Endometrial microvascular endothelial cells (primary cell): ENCODE data around the gene XIRP2. TPM values are rescaled to one million over a fixed set of nuclear protein-coding genes. Genes with fewer than 3 reads are reported as not detected.

Experiments used
- in situ Hi-C: cut with HindIII; loops from 2 replicates; pipeline ENCODE4 v1.10.0; 2017; ENCODE audit warnings: low sequenced_read_pairs, low pct_unique_long_range_greater_than_20kb; ENCODE audit errors: inconsistent ontology term
- total RNA-seq: library from RNA; depleted of rRNA; stranded (reverse); fragments of >200 nt; gene quantifications from one replicate; pipeline ENCODE4 v1.2.3, GENCODE V29; 2015; ENCODE audit errors: inconsistent ontology term

The XIRP2 gene
- total RNA-seq, 1 donor from 2014 or later: not detected

GRCh38 chr2:167122389-167122788 is 234.1 kb downstream of the XIRP2 start:
- in situ Hi-C loops: no loop called here

DNA sequence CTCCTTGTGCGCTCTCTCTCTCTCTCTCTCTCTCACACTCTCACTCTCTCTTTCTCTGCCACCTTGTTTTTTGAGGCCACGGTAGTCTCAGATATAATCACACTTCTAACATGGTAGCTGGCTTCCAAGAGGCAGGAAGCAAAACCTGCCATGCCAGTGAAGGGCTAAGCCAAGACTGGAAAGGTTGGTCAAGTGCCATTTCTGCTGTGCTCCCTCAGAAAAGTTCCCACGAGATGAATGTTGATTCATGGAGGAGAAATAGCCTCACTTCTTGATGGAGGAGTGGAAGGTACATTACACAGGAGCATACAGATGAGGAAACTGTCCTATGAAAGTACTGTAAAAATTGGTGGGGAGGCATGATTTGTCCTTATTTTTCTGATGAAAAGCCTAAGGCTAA is 237.9 kb downstream of the XIRP2 start:
- in situ Hi-C loops: no loop called here

DNA sequence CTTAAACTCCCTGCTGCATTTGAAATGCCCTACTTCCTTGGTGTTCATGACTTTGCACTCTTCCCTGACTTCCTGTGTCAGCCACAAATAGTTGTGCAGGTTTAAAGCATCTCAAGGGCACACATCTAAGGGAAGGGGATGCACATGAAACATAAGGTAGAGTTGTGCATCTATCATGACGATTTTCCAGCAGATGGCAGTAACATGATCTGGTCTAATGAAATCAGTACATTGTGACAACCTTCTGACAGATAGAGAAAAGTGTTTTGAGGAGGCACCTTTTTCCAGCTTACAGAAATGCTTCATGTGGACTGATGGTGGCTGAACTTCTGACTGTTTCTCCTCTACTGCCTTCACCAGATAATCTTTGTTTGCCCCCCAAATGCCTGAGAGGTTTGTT is 238.9 kb downstream of the XIRP2 start:
- in situ Hi-C loops: no loop called here

- in situ Hi-C loops: no loop called here
Observed at GRCh38 chr2:167128130-167128529, 239.8 kb downstream of the XIRP2 start.

DNA sequence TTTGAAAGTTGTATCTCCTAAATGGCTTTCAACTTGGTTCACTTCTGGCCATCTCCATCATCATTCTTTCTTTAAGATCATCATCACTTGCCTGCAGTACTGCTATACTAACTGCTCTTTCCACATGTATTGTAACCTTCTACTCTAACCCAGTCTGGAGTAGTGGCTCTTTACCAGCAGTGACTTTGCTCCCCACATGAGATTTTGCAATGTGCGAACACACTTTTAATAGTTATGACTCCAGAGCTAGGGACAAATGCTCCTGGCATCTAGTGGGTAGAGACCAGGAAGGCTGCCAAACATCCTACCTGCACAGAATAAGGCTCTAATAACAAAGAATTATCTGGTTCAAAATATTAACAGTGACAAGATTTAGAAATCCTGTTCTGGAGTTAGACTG is 243.8 kb downstream of the XIRP2 start:
- in situ Hi-C loops: no loop called here

GRCh38 chr2:167132906-167133555 is 244.8 kb downstream of the XIRP2 start:
- in situ Hi-C loops: no loop called here

DNA sequence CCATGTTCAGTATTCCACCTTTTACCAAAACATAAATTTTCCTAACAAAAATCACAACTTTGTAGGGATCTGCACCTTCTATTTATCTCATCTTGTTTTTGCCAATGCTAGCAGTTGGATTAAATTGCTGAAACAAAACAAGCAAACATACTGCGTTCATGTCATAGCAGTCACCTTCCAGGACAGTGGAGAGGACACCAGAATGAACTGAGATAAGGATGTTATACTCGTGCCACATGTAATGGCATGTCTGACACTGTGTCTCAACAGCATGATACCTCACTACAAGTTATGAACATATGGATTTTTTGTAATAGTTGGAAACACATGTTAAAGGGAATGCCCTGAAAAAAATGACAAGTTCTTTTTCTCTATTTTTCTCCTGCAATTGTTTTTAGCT is 245.3 kb downstream of the XIRP2 start:
- in situ Hi-C loops: no loop called here

DNA sequence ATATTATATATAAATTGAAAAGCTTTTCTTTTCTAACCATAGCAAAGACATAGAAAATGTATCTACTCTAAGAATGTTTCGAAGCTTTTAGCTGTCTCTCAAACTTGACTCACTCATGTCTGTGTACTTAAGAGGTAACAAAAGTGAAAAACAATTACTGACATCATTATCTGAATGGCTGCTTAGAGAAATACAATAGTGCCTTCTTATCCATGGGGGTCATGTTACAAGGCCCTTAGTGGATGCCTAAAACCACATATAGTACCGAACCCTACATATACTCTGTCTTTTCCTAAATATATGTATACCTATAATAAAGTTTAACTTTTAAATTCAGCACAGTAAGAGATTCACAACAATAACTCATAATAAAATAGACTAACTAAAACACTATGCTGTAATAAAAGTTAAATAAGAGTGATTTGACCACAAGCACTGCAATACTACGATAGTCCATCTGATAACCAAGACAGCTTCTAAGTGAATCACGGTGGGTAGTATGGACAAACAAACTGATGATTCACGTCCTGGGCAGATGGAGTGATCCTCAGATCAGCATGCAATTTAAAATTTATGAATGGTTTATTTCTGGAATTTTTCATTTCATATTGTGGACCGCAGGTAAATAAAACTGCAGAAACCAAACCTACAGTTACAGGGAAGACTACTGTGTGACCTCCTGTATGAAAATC is 246.2 kb downstream of the XIRP2 start:
- in situ Hi-C loops: no loop called here

DNA sequence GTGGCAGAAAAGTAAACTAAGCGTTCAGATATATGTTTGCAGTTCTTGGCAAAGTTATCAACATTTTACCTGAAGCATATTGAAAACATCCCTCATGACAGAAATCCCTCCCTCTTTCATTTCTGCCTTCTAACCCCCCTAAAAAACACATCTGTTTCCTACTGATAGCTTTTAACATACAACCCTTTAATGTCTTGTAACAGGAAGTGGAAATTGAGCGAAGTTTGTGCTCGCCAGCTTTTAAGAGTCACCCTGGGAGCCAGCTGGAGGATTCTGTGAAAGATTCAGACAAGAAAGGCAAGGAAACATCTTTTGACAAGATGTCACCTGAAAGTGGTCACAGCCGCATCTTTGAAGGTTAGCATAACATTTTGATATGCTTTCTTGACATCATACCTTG is 247.4 kb downstream of the XIRP2 start:
- in situ Hi-C loops: no loop called here

DNA sequence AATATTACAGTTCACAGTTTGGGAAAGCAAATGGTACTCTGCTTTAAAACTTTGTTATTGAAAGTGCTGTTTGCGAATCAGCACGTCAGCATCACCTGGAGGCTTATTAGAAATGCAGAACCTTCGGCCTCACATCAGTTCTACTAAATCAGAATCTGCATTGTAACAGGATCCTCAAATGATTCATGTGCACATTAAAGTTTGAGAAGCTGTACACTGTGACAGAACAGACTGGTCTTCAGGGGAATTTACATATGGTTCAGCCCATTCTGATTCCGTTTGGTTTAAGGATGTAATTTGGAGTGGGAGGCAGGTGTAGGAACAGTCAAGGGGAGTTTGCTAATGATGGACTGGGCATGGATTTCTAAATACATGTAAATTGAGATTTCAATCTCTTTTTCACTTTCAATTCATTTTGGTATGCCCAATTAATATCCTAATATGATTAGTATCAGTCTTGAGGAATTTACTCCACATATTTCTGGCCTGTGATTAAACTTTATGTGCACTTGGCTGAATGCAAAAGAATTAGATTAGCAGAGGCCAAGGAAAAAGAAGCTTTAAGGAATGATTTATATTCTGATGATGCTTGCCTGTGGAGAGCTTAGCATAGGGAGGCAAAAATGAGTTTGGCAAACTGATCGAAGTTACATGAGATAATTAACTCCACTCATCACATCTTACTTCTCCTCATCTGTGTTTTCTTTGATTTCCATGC is 248.8 kb downstream of the XIRP2 start:
- in situ Hi-C loops: no loop called here

GRCh38 chr2:167140330-167140729 is 252.1 kb downstream of the XIRP2 start:
- in situ Hi-C loops: no loop called here

GRCh38 chr2:167140767-167141166 is 252.5 kb downstream of the XIRP2 start:
- in situ Hi-C loops: no loop called here

- in situ Hi-C loops: no loop called here
Observed at GRCh38 chr2:167142554-167142953, 254.3 kb downstream of the XIRP2 start.

DNA sequence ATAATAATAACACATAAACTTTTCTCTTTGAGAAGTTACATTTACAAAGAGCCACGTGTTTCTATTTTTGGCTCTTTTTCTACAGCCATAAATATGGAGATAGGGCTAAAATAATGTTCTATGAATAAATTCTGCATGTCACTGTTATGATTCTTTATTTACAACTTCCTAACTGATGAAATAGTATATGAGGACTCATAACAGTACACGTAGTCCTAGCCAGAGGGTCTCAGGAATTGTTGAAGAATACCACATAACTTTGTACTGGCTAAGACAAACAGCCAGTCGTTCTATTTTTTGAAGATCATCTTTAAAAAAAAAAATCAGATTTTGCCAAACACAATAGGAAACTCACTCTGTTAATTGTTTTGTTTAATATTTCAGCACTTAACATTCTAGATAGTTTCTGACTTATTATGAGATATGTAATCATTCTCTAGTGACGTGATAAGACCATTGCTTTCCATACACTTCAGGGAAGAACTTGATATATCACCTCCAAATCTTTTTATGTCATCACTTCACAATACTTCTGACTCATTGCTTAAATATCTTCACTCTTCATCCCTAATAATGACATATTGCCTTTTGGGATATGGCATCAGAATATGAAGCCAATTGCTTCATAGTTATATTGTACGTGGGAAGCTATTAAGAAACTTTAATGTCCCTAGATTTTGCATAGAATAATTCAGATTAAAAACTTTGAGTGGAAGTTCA is 256.1 kb downstream of the XIRP2 start:
- in situ Hi-C loops: no loop called here

GRCh38 chr2:167147271-167147941 is 259.1 kb downstream of the XIRP2 start:
- in situ Hi-C loops: no loop called here

- in situ Hi-C loops: no loop called here
Observed at GRCh38 chr2:167151894-167152293, 263.6 kb downstream of the XIRP2 start.

GRCh38 chr2:167157523-167157922 is 269.2 kb downstream of the XIRP2 start:
- in situ Hi-C loops: no loop called here

- in situ Hi-C loops: no loop called here
Observed at GRCh38 chr2:167177196-167177595, 288.9 kb downstream of the XIRP2 start.

GRCh38 chr2:167181134-167181533 is 292.9 kb downstream of the XIRP2 start:
- in situ Hi-C loops: no loop called here
